CD8-positive, alpha-beta memory T cell (primary cell): ENCODE data around the gene HSH2D. TPM values are rescaled to one million over a fixed set of nuclear protein-coding genes. Genes with fewer than 3 reads are reported as not detected.

Experiments used
- CTCF ChIA-PET: fragments of 350-600 bp; sonication (Branson Sonifier 250); formaldehyde crosslinking; loops from one replicate; lab custom pipeline; 2021; ENCODE audit warnings: antibody characterized with exemption; lab: Charles Lee
- POLR2A ChIA-PET: fragments of 350-600 bp; sonication (Branson Sonifier 250); formaldehyde crosslinking; loops from one replicate; lab custom pipeline; 2021; ENCODE audit warnings: antibody characterized with exemption; lab: Charles Lee
- DNase-seq, 5 donors: peaks; one replicate each; pipeline versions ENCODE4 v3.0.0 to v3.0.0-alpha.2; 2020 to 2022; ENCODE audit warnings: mixed read lengths in 1 of 5
- H3K27ac ChIP-seq: one replicate; pipeline ENCODE4 v1.7.0; 2013; ENCODE audit warnings: low read depth, mild to moderate bottlenecking, low read length, moderate library complexity
- H3K27me3 ChIP-seq: 2 replicates; pipeline ENCODE4 v1.7.0; 2013; ENCODE audit warnings: low read length, mild to moderate bottlenecking; ENCODE audit not compliant: insufficient read depth, poor library complexity, severe bottlenecking
- H3K36me3 ChIP-seq: 2 replicates; pipeline ENCODE4 v1.7.0; 2013; ENCODE audit warnings: mild to moderate bottlenecking, low read length, moderate library complexity; ENCODE audit not compliant: insufficient read depth
- H3K4me1 ChIP-seq: 2 replicates; pipeline ENCODE4 v1.7.0; 2013; ENCODE audit warnings: mild to moderate bottlenecking, low read length, moderate library complexity; ENCODE audit not compliant: insufficient read depth
- H3K4me3 ChIP-seq: 2 replicates; pipeline ENCODE4 v1.7.0; 2013; ENCODE audit warnings: mild to moderate bottlenecking, low read length
- H3K9me3 ChIP-seq: 2 replicates; pipeline ENCODE4 v1.7.0; 2013; ENCODE audit warnings: mild to moderate bottlenecking, low read length
- H3K27ac Mint-ChIP-seq, 8 donors: one replicate each; pipeline ENCODE4 v1.8.0; 2020 to 2021; ENCODE audit warnings: mixed read lengths in 8 of 8, mild to moderate bottlenecking in 6 of 8, inconsistent platforms in 3 of 8, moderate library complexity in 3 of 8
- H3K27me3 Mint-ChIP-seq, 2 donors: one replicate each; pipeline ENCODE4 v1.8.0; 2020 to 2021; ENCODE audit warnings: mixed read lengths in 2 of 2, mild to moderate bottlenecking in 1 of 2, moderate library complexity in 1 of 2
- H3K36me3 Mint-ChIP-seq, 3 donors: one replicate each; pipeline ENCODE4 v1.8.0; 2020 to 2021; ENCODE audit warnings: mixed read lengths in 3 of 3, inconsistent platforms in 1 of 3, mild to moderate bottlenecking in 1 of 3
- H3K4me1 Mint-ChIP-seq, 3 donors: one replicate each; pipeline ENCODE4 v1.8.0; 2020 to 2021; ENCODE audit warnings: mixed read lengths in 3 of 3, inconsistent platforms in 1 of 3, mild to moderate bottlenecking in 1 of 3
- H3K4me3 Mint-ChIP-seq, 7 donors: one replicate each; pipeline ENCODE4 v1.8.0; 2020 to 2021; ENCODE audit warnings: mixed read lengths in 7 of 7, mild to moderate bottlenecking in 6 of 7, moderate library complexity in 4 of 7, inconsistent platforms in 2 of 7
- H3K9me3 Mint-ChIP-seq, 5 donors: one replicate each; pipeline ENCODE4 v1.8.0; 2020 to 2022; ENCODE audit warnings: mixed read lengths in 5 of 5, mild to moderate bottlenecking in 3 of 5, moderate library complexity in 2 of 5, inconsistent platforms in 1 of 5
- polyA plus RNA-seq: library from polyadenylated mRNA; unstranded; fragments of 300-500 nt; fragmentation: Illumina TruSeq; gene quantifications from one replicate; pipeline ENCODE4 v1.2.3, GENCODE V29; 2021
- total RNA-seq, 2 experiments: library from RNA; stranded (reverse); gene quantifications; one replicate each; pipeline ENCODE4 v1.2.3, GENCODE V29; 2021

HSH2D gene
- total and polyA plus RNA-seq, 3 experiments from 2014 or later = 8.6 to 12.8 (median 9.3) TPM

DNA sequence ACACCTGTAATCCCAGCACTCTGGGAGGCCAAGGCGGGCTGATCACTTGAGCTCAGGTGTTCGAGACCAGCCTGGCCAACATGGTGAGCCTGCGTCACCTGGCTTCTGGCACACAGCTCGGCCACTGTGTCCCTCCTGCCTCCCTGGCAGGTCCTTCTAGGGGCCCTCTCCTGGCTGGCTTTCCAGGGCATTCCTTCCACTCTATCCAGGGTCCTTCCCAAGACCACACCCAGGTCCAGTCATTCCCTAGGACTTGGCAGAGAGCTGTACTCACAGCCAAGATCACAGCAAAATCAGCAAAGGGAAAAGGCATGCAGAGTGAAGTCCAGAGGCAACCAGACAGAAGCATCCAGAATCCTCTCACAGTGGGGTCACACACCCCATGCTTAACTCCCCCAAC lies 9.7 kb upstream of the HSH2D start:
- ChIA-PET POLR2A (no interaction called here), CTCF (no interaction called here)

DNA sequence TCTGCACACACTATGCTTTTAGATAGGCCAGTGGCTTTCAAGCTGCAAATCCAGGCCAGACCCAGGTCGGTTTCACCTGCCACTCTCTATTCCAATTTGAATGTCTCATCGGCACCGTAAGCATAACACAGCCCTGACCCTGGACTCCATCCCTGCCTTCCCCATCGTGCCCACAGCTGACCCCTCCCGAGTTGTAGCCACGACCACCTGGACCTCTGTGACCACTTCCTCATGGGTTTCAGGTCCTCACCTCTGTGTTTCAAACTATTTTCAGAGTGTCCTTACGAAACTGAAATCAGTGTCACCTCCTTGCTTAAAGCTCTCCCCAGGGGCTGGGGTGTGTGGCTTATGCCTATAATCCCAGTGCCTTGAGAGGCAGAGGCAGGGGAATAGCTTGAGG lies 9.0 kb upstream of the HSH2D start:
- H3K9me3 Mint-ChIP-seq = no peaks in the 10 kb centered on the region
- H3K27ac Mint-ChIP-seq = peak overlapping the region in 6 of 8 donors; percentile 34 to 77 (median 62)
- Histone ChIP-seq H3K9me3 (no peaks in the 10 kb centered on the region), H3K4me1 (peaks cover 5% of the 10 kb centered on the region), H3K36me3 (peaks cover 27% of the 10 kb centered on the region), H3K27ac (no peak overlapping the region), H3K27me3 (no peaks in the 10 kb centered on the region), H3K4me3 (no peak overlapping the region)
- H3K27me3 Mint-ChIP-seq = no peaks in the 10 kb centered on the region
- ChIA-PET POLR2A (interaction anchor here (0.7 kb wide), 1 partner anchor 680 kb away, joined by 4 read pairs; no protein-coding TSS in a partner anchor), CTCF (no interaction called here)
- DNase-seq = no peak
- no peak overlapping the region for H3K4me3 Mint-ChIP-seq
- peaks cover 30 to 49% (median 32%) of the 10 kb centered on the region in 3 donors for H3K36me3 Mint-ChIP-seq
- peaks cover 16 to 24% (median 21%) of the 10 kb centered on the region in 3 donors for H3K4me1 Mint-ChIP-seq

More for the DNA sequence above, 9.7 kb upstream of the HSH2D start:
- H3K36me3 Mint-ChIP-seq = peaks cover 32 to 56% (median 33%) of the 10 kb centered on the region in 3 donors
- H3K4me1 Mint-ChIP-seq = peaks cover 10 to 19% (median 16%) of the 10 kb centered on the region in 3 donors
- DNase-seq = no peak
- no peaks in the 10 kb centered on the region for H3K27me3 Mint-ChIP-seq
- H3K4me1 ChIP-seq = peaks cover 5% of the 10 kb centered on the region
- H3K9me3 Mint-ChIP-seq = no peaks in the 10 kb centered on the region
- no peak overlapping the region for H3K4me3 Mint-ChIP-seq
- peaks cover 34% of the 10 kb centered on the region for H3K36me3 ChIP-seq
- H3K4me3 ChIP-seq = no peak overlapping the region
- peak overlapping the region in 6 of 8 donors; percentile 28 to 77 (median 62) for H3K27ac Mint-ChIP-seq
- H3K27me3 ChIP-seq = no peaks in the 10 kb centered on the region
- no peak overlapping the region for H3K27ac ChIP-seq
- no peaks in the 10 kb centered on the region for H3K9me3 ChIP-seq

DNA sequence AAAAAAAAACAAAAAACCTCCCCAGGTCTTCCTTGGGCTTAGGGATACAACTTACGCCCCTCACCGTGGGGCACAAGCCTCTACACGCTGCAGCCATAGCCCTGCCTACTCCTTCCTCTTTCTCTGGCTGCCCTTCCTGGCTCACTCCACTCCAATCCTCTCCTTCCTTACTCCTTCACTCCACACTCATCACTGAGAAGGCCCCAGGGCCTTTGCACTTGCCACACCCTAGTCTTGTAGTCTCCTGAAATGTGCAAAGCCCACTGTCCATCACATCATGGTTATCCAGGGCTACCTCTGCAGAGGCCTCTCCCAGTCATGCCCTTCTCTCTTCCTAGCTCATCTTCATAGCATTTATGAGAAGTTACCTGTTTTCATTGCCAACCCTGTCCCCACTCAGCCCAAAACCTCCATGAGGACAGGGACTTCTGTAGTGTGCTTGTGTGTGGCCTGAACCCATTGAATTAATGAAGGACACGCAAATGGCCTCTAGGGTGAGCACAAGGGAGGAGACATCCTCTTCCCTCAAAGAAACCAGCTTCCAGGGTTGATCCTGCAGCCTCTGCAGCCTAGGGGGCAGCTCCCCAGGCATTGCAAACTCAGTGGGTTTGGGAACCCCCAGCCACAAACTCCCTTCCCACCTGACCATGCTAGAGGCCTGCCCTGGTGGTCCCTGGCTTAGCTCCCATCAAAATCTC lies 7.9 kb upstream of the HSH2D start:
- Mint-ChIP-seq H3K27me3 (no peaks in the 10 kb centered on the region), H3K4me3 (no peak overlapping the region), H3K36me3 (peaks cover 23 to 39% (median 28%) of the 10 kb centered on the region in 3 donors), H3K4me1 (peaks cover 21 to 30% (median 27%) of the 10 kb centered on the region in 3 donors), H3K27ac (peak overlapping the region in 6 of 8 donors; percentile 24 to 92 (median 42)), H3K9me3 (no peaks in the 10 kb centered on the region)
- Histone ChIP-seq H3K4me1 (peaks cover 5% of the 10 kb centered on the region), H3K4me3 (no peak overlapping the region), H3K36me3 (peaks cover 19% of the 10 kb centered on the region), H3K27ac (no peak overlapping the region), H3K27me3 (no peaks in the 10 kb centered on the region), H3K9me3 (no peaks in the 10 kb centered on the region)
- ChIA-PET POLR2A (no interaction called here), CTCF (no interaction called here)
- DNase-seq = no peak

DNA sequence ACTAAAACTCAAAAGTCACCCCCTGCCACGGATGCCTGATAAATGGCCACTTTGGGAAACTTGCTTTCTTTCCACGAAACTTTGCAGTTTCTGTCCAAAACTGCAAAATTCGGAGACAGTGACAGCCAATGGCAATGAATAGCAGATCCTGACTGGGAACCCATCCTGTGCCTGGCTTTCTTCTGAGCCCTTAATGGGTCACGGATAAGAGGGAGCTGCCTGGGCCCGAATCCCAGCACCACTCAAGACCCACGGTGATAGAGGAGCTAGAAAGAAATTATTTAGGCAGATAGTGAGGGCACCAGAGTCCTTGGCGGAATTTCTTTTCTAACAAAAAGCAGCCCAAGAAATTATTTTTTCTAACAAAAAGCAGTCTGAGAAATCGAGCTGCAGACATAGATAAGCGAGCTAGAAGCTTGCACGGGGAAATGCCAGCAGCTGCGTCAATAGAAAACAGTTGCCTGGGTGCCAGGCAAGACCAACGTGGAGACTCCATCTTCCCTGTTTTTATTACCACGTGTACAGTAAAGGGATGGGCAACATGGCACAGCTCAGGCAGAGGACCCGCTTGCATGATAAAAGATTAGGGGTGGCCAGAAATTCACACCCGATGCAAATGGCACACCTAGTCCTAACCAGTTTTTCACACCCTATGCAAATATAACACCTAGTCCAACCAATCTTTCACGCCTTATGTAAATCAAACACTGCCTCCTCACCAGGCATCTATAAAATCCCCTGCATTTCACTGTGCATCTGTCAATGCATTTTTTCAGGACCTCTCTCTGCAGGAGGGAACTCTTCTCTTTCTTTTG lies 7.1 kb upstream of the HSH2D start:
- no peaks in the 10 kb centered on the region for H3K27me3 Mint-ChIP-seq
- H3K27ac ChIP-seq = no peak overlapping the region

DNA sequence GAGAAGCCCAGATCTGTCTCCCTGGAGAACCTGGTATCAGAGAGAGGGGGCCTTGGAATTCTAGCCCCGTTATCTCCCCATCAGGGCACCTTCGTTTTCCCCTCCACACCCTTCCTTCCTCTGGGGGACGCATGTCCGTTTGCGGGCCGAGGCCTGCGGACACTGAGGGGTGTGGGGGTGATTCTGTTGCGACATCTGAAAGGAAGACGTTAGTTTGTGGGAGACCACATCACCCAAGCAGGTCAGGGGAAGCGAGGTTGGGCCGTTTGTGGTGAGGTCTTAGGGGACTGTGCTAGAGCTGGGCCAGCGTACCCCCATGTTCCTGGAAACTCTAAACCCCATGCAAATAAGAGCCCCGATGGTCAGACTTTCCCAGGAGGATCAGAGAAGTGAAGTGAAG lies 3.7 kb upstream of the HSH2D start:
- H3K9me3 Mint-ChIP-seq = no peaks in the 10 kb centered on the region
- H3K36me3 Mint-ChIP-seq = peaks cover 3 to 5% (median 4%) of the 10 kb centered on the region in 3 donors
- H3K9me3 ChIP-seq = no peaks in the 10 kb centered on the region
- ChIA-PET POLR2A (no interaction called here), CTCF (interaction anchor here (0.9 to 1.5 kb wide), 2 partner anchors 11 to 29 kb away, joined by 3 to 5 read pairs; no protein-coding TSS in a partner anchor)
- H3K27ac ChIP-seq = no peak overlapping the region
- DNase-seq = peak in 1 of 5 donors; percentile 9
- peaks cover 21% of the 10 kb centered on the region for H3K4me1 ChIP-seq
- peak overlapping the region in 6 of 7 donors; percentile 23 to 80 (median 67) for H3K4me3 Mint-ChIP-seq
- no peak overlapping the region for H3K4me3 ChIP-seq
- no peaks in the 10 kb centered on the region for H3K27me3 Mint-ChIP-seq
- H3K4me1 Mint-ChIP-seq = peaks cover 45 to 61% (median 57%) of the 10 kb centered on the region in 3 donors
- no peaks in the 10 kb centered on the region for H3K27me3 ChIP-seq
- peak overlapping the region; percentile 52 to 96 (median 90) for H3K27ac Mint-ChIP-seq
- no peaks in the 10 kb centered on the region for H3K36me3 ChIP-seq

More for the DNA sequence above, 7.1 kb upstream of the HSH2D start:
- peak overlapping the region in 1 of 7 donors; percentile 46 for H3K4me3 Mint-ChIP-seq
- Histone ChIP-seq H3K36me3 (peaks cover 17% of the 10 kb centered on the region), H3K4me3 (no peak overlapping the region), H3K4me1 (peaks cover 5% of the 10 kb centered on the region), H3K9me3 (no peaks in the 10 kb centered on the region), H3K27me3 (no peaks in the 10 kb centered on the region)
- DNase-seq = no peak
- ChIA-PET POLR2A (interaction anchor here (0.5 to 0.6 kb wide), 2 partner anchors 246 to 1751 kb away, joined by 4 to 5 read pairs; no protein-coding TSS in a partner anchor), CTCF (no interaction called here)
- H3K4me1 Mint-ChIP-seq = peaks cover 29 to 38% (median 35%) of the 10 kb centered on the region in 3 donors
- no peaks in the 10 kb centered on the region for H3K9me3 Mint-ChIP-seq
- H3K36me3 Mint-ChIP-seq = peaks cover 20 to 33% (median 23%) of the 10 kb centered on the region in 3 donors
- peak overlapping the region in 5 of 8 donors; percentile 6 to 88 (median 21) for H3K27ac Mint-ChIP-seq

DNA sequence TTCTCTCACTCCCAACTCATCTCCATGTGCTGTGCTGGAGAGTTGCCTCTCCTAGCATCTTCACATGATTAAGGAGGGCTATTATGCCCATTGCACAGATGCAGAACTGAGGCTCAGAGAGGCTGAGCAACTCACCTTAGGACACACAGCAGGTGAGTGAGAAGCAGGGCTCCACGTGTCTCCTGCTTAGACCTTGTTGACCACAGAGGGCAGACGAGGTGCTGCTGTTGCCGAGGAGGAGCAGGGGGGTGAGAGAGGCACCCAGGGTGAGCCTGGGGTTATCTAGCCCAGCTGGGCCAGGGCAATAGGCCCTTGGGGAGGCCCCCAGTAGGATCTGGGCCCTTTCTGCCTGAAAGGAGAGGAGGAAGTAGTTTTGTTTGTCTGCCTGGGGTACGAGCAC lies 2.4 kb upstream of the HSH2D start:
- Mint-ChIP-seq H3K27ac (peak overlapping the region in 7 of 8 donors; percentile 26 to 87 (median 78)), H3K36me3 (peaks cover 2 to 4% (median 3%) of the 10 kb centered on the region in 3 donors), H3K27me3 (no peaks in the 10 kb centered on the region), H3K4me3 (peak overlapping the region in 5 of 7 donors; percentile 31 to 82 (median 61)), H3K4me1 (peaks cover 49 to 65% (median 61%) of the 10 kb centered on the region in 3 donors), H3K9me3 (no peaks in the 10 kb centered on the region)
- Histone ChIP-seq H3K36me3 (no peaks in the 10 kb centered on the region), H3K4me3 (no peak overlapping the region), H3K27me3 (no peaks in the 10 kb centered on the region), H3K4me1 (peaks cover 28% of the 10 kb centered on the region), H3K27ac (no peak overlapping the region), H3K9me3 (no peaks in the 10 kb centered on the region)
- ChIA-PET POLR2A (no interaction called here), CTCF (interaction anchor here (1.0 to 1.5 kb wide), 2 partner anchors 41 to 128 kb away, joined by 3 read pairs; no protein-coding TSS in a partner anchor)
- peak in 1 of 5 donors; percentile 6 for DNase-seq

DNA sequence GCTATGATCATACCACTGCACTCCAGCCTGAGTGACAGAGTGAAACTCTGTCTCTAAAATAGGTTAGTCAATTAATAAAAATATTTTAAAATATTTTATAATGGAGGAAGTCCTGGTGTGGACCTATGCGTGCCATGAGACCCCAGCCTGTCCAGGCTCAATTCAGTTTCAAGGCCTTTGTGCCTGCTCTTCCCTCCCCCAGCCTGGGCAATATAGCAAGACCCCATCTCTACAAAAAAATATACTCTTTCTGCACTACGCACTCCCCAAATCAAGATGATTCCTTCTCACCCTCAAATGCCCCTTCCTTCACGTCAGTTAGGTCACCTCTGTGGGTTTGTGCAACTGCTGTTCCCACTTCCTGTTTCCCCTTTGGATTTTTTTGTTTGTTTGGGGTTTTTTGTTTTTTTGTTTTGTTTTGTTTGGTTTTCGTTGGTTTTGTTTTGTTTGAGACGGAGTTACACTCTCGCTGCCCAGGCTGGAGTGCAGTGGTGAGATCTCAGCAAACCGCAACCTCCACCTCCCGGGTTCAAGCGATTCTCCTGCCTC lies 1.4 kb upstream of the HSH2D start:
- H3K9me3 ChIP-seq = no peaks in the 10 kb centered on the region
- no peak overlapping the region for H3K27ac ChIP-seq
- H3K36me3 ChIP-seq = no peaks in the 10 kb centered on the region
- Mint-ChIP-seq H3K4me3 (peak overlapping the region in 6 of 7 donors; percentile 23 to 79 (median 46)), H3K27ac (peak overlapping the region in 6 of 8 donors; percentile 70 to 98 (median 82)), H3K36me3 (peaks cover 0 to 4% (median 2%) of the 10 kb centered on the region in 3 donors), H3K27me3 (no peaks in the 10 kb centered on the region), H3K4me1 (peaks cover 46 to 60% (median 56%) of the 10 kb centered on the region in 3 donors), H3K9me3 (no peaks in the 10 kb centered on the region)
- H3K4me1 ChIP-seq = peaks cover 28% of the 10 kb centered on the region
- CTCF ChIA-PET = interaction anchor here (0.8 to 1.5 kb wide), 3 partner anchors 31 to 127 kb away, joined by 3 read pairs; no protein-coding TSS in a partner anchor
- no peak overlapping the region for H3K4me3 ChIP-seq
- H3K27me3 ChIP-seq = no peaks in the 10 kb centered on the region
- POLR2A ChIA-PET = no interaction called here
- DNase-seq = peak in 1 of 5 donors; percentile 10
